Gastroesophageal sphincter (tissue), 3 donors: Measurements from ENCODE around the gene RNF145.

Source experiments
- CTCF ChIP-seq, 4 experiments: fragments of 200-600 bp in 2 of 4; fragments of 450-650 bp in 2 of 4; sonication (generic) in 1 of 4; IDR thresholded peaks; one replicate each; pipeline ENCODE4 v1.5.1; 2017 to 2019; ENCODE audit warnings: antibody characterized with exemption in 4 of 4, mild to moderate bottlenecking in 2 of 4, moderate library complexity in 2 of 4
- EP300 ChIP-seq: sonication (generic); formaldehyde crosslinking; IDR thresholded peaks from one replicate; pipeline ENCODE4 v1.6.1; 2017; ENCODE audit warnings: antibody characterized with exemption, mild to moderate bottlenecking
- POLR2A ChIP-seq, 2 donors: fragments of 450-650 bp; IDR thresholded peaks; one replicate each; pipeline ENCODE4 v1.6.1; 2017; ENCODE audit warnings: antibody characterized with exemption in 2 of 2, mild to moderate bottlenecking in 2 of 2, moderate library complexity in 1 of 2

- no peak for TF ChIP-seq POLR2A (IDR thresholded peaks at IDR 0.05)
- no peak for TF ChIP-seq EP300
- no peak for TF ChIP-seq CTCF (IDR thresholded peaks at IDR 0.05)
Observed at GRCh38 chr5:159210210-159210661, 883 bp upstream of the RNF145 start.
